Liver (tissue), 9 donors: ENCODE data around the gene HAUS8. TPM values are rescaled to one million over a fixed set of nuclear protein-coding genes. Genes with fewer than 3 reads are reported as not detected.

Experiments
- DNase-seq: peaks from one replicate; pipeline ENCODE4 v3.0.0-alpha.2; 2017; ENCODE audit warnings: low spot score
- H3K27ac ChIP-seq, 2 donors: one replicate each; pipeline ENCODE4 v1.7.0; 2013; ENCODE audit warnings: inconsistent platforms in 2 of 2, low read length in 2 of 2, control low read depth in 1 of 2, low read depth in 1 of 2, mild to moderate bottlenecking in 1 of 2
- H3K27me3 ChIP-seq, 4 donors: one replicate each; pipeline versions ENCODE4 v1.6.1 to v1.7.0; 2013; ENCODE audit warnings: low read length in 3 of 4, inconsistent platforms in 1 of 4, mild to moderate bottlenecking in 1 of 4, moderate library complexity in 1 of 4; ENCODE audit not compliant: control insufficient read depth in 4 of 4, insufficient read depth in 4 of 4
- H3K36me3 ChIP-seq, 4 donors: one replicate each; pipeline versions ENCODE4 v1.6.1 to v1.7.0; 2013; ENCODE audit warnings: low read length in 3 of 4, mild to moderate bottlenecking in 3 of 4, low read depth in 1 of 4, moderate library complexity in 1 of 4; ENCODE audit not compliant: control insufficient read depth in 4 of 4, insufficient read depth in 3 of 4
- H3K4me1 ChIP-seq, 4 donors: one replicate each; pipeline versions ENCODE4 v1.6.1 to v1.7.0; 2013; ENCODE audit warnings: low read length in 3 of 4, mild to moderate bottlenecking in 3 of 4, moderate library complexity in 1 of 4; ENCODE audit not compliant: control insufficient read depth in 4 of 4, insufficient read depth in 4 of 4
- H3K4me3 ChIP-seq, 3 donors: one replicate each; pipeline versions ENCODE4 v1.6.1 to v1.7.0; 2013; ENCODE audit warnings: low read length in 3 of 3, control low read depth in 1 of 3, low read depth in 1 of 3, mild to moderate bottlenecking in 1 of 3
- H3K9ac ChIP-seq, 2 donors: one replicate each; pipeline ENCODE4 v1.7.0; 2013; ENCODE audit warnings: low read length in 2 of 2, mild to moderate bottlenecking in 2 of 2, moderate library complexity in 2 of 2, control low read depth in 1 of 2, low read depth in 1 of 2
- H3K9me3 ChIP-seq, 4 donors: one replicate each; pipeline versions ENCODE4 v1.6.1 to v1.7.0; 2013; ENCODE audit warnings: low read length in 3 of 4; ENCODE audit not compliant: control insufficient read depth in 4 of 4
- CTCF ChIP-seq: fragments of 150-350 bp; IDR thresholded peaks from 2 replicates; pipeline ENCODE4 v1.5.1; 2017; ENCODE audit warnings: improper control_type of control experiment, low read depth, low read length; ENCODE audit not compliant: missing input control
- FOXA1 ChIP-seq: IDR thresholded peaks from 2 replicates; pipeline ENCODE4 v1.6.1; 2016; ENCODE audit warnings: antibody characterized with exemption
- FOXA2 ChIP-seq: IDR thresholded peaks from 2 replicates; pipeline ENCODE4 v1.6.1; 2016; ENCODE audit warnings: antibody characterized with exemption
- GABPA ChIP-seq, 2 donors: IDR thresholded peaks in 1 of 2; conservative IDR thresholded peaks in 1 of 2; 2 replicates each; pipeline ENCODE4 v1.6.1; 2016; ENCODE audit warnings: antibody characterized with exemption in 2 of 2, mild to moderate bottlenecking in 1 of 2, moderate library complexity in 1 of 2
- HNF4G ChIP-seq: IDR thresholded peaks from 2 replicates; pipeline ENCODE4 v1.6.1; 2016; ENCODE audit warnings: antibody characterized with exemption
- MAX ChIP-seq: IDR thresholded peaks from 2 replicates; pipeline ENCODE4 v1.6.1; 2016; ENCODE audit warnings: antibody characterized with exemption
- NR2F2 ChIP-seq: IDR thresholded peaks from 2 replicates; pipeline ENCODE4 v1.6.1; 2016; ENCODE audit warnings: antibody characterized with exemption
- RAD21 ChIP-seq, 2 donors: IDR thresholded peaks; 2 replicates each; pipeline ENCODE4 v1.6.1; 2016; ENCODE audit warnings: antibody characterized with exemption in 2 of 2, mild to moderate bottlenecking in 2 of 2
- SP1 ChIP-seq: IDR thresholded peaks from 2 replicates; pipeline ENCODE4 v1.6.1; 2018; ENCODE audit warnings: antibody characterized with exemption, mild to moderate bottlenecking
- TAF1 ChIP-seq: conservative IDR thresholded peaks from 2 replicates; pipeline ENCODE4 v1.6.1; 2016; ENCODE audit warnings: antibody characterized with exemption, mild to moderate bottlenecking
- YY1 ChIP-seq: IDR thresholded peaks from 2 replicates; pipeline ENCODE4 v1.6.1; 2016; ENCODE audit warnings: antibody characterized with exemption, mild to moderate bottlenecking
- WGBS: extraction: QIAGEN DNeasy Blood & Tissue Kit; methylation state at CpG from one replicate; pipeline ENCODE4 v1.1.7; 2013; 5-methylcytosine and 5-hydroxymethylcytosine counted together
- polyA plus RNA-seq, 2 donors: library from polyadenylated mRNA; stranded (reverse) in 1 of 2; unstranded in 1 of 2; fragments of 200-250 nt in 1 of 2; fragments of >200 nt in 1 of 2; fragmentation: Nextera tagmentation in 1 of 2; extraction: Ambion mirVana in 1 of 2; gene quantifications; one replicate each; pipeline versions ENCODE4 v1.2.1 to v1.2.3, GENCODE V29; 2013 to 2015
- total RNA-seq, 2 donors: library from RNA; depleted of rRNA; stranded (reverse); fragments of >200 nt; gene quantifications; one replicate each; pipeline ENCODE4 v1.2.3, GENCODE V29; 2014
- TF ChIP-seq, protein P1 (sequence below): IDR thresholded peaks from 2 replicates; pipeline ENCODE4 v1.6.1; 2016; ENCODE audit warnings: antibody characterized with exemption
- TF ChIP-seq, protein P2 (sequence below): IDR thresholded peaks from 2 replicates; pipeline ENCODE4 v1.6.1; 2016; ENCODE audit warnings: antibody characterized with exemption
- donor health status: healthy.
- donor health status: healthy.
- donor health status: healthy.
- donor health status: healthy.
- donor health status: healthy.

Gene HAUS8
- total and polyA plus RNA-seq, 4 donors: 3.3 to 5.7 (median 3.8) TPM

- Histone ChIP-seq H3K4me3 (no peak overlapping the region), H3K9me3 (no peaks in the 10 kb centered on the region), H3K27ac (no peak overlapping the region), H3K9ac (no peak overlapping the region), H3K27me3 (no peaks in the 10 kb centered on the region), H3K36me3 (peaks cover 0 to 20% (median 4%) of the 10 kb centered on the region in 4 donors), H3K4me1 (peaks cover 0 to 3% (median 0%) of the 10 kb centered on the region in 4 donors)
- no peak for DNase-seq
- 93% methylated on average over 7 of the region's 7 CpGs for WGBS
- TF ChIP-seq NR2F2 (no peak), MAX (no peak)
These were observed 29.4 kb upstream of the HAUS8 start for GRCh38 chr19:17104679-17105078.

GRCh38 chr19:17103177-17103576 lies 27.9 kb upstream of the HAUS8 start:
- Histone ChIP-seq H3K27me3 (no peaks in the 10 kb centered on the region), H3K36me3 (peaks cover 0 to 20% (median 4%) of the 10 kb centered on the region in 4 donors), H3K9ac (no peak overlapping the region), H3K4me1 (peaks cover 3 to 9% (median 5%) of the 10 kb centered on the region in 4 donors), H3K27ac (no peak overlapping the region), H3K4me3 (no peak overlapping the region), H3K9me3 (no peaks in the 10 kb centered on the region)
- peak; percentile 57 to 79 for TF ChIP-seq RAD21 (IDR thresholded peaks at IDR 0.05)
- TF ChIP-seq, protein P1, sequence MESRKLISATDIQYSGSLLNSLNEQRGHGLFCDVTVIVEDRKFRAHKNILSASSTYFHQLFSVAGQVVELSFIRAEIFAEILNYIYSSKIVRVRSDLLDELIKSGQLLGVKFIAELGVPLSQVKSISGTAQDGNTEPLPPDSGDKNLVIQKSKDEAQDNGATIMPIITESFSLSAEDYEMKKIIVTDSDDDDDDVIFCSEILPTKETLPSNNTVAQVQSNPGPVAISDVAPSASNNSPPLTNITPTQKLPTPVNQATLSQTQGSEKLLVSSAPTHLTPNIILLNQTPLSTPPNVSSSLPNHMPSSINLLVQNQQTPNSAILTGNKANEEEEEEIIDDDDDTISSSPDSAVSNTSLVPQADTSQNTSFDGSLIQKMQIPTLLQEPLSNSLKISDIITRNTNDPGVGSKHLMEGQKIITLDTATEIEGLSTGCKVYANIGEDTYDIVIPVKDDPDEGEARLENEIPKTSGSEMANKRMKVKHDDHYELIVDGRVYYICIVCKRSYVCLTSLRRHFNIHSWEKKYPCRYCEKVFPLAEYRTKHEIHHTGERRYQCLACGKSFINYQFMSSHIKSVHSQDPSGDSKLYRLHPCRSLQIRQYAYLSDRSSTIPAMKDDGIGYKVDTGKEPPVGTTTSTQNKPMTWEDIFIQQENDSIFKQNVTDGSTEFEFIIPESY: no peak
- peak; percentile 57 for TF ChIP-seq CTCF
- DNase-seq: no peak
- WGBS: 79% methylated on average over 3 of the region's 3 CpGs

GRCh38 chr19:17101686-17102628 lies 26.7 kb upstream of the HAUS8 start:
- Histone ChIP-seq H3K9ac (no peak overlapping the region), H3K9me3 (no peaks in the 10 kb centered on the region), H3K4me3 (no peak overlapping the region), H3K27me3 (no peaks in the 10 kb centered on the region), H3K4me1 (peaks cover 9 to 17% (median 15%) of the 10 kb centered on the region in 4 donors), H3K36me3 (peaks cover 0 to 20% (median 4%) of the 10 kb centered on the region in 4 donors), H3K27ac (no peak overlapping the region)
- no peak for DNase-seq
- TF ChIP-seq FOXA2 (no peak), TAF1 (no peak), HNF4G (no peak), SP1 (no peak), MAX (no peak), GABPA (IDR thresholded peaks at IDR 0.05 in 1 of 2, conservative IDR thresholded peaks at IDR 0.05 in 1 of 2) (no peak), YY1 (no peak), FOXA1 (no peak)
- TF ChIP-seq, protein P2, sequence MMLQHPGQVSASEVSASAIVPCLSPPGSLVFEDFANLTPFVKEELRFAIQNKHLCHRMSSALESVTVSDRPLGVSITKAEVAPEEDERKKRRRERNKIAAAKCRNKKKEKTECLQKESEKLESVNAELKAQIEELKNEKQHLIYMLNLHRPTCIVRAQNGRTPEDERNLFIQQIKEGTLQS: no peak
- 96% methylated on average over 59 of the region's 59 CpGs for WGBS
